HCT116 (cell line): ENCODE measurements around the gene ENOX1. TPM values are rescaled to one million over a fixed set of nuclear protein-coding genes. Genes with fewer than 3 reads are reported as not detected.

Experiments used
- ATAC-seq: fragments of 200-7000 bp; cut with Tn5 transposase; 2 replicates; pipeline ENCODE4 v1.9.1; 2020; ENCODE audit warnings: mild to moderate bottlenecking, moderate library complexity
- BruUV-seq: library from RNA; stranded (reverse); fragments of 400-500 nt; replicated peaks from 2 replicates; lab custom pipeline; 2021; lab: Mats Ljungman, UMichigan
- CTCF ChIA-PET: fragments of 300-600 bp; sonication (Branson Sonifier 250); formaldehyde crosslinking; loops from one replicate; lab custom pipeline; 2021; ENCODE audit warnings: antibody characterized with exemption; lab: Charles Lee
- POLR2A ChIA-PET: fragments of 300-600, 350-600 bp; sonication (Branson Sonifier 250); formaldehyde crosslinking; loops from one replicate; lab custom pipeline; 2021; ENCODE audit warnings: antibody characterized with exemption; lab: Charles Lee
- RAD21 ChIA-PET, 2 experiments: fragments of 300-600 bp; sonication (Branson Sonifier 250); formaldehyde crosslinking; loops; one replicate each; lab custom pipeline; 2023; ENCODE audit warnings: low total read pairs in 2 of 2; ENCODE audit not compliant: uncharacterized antibody in 2 of 2, unreplicated experiment in 2 of 2, low non-redundant PET in 1 of 2; lab: Charles Lee
- DNase-seq: peaks from one replicate; pipeline ENCODE4 v3.0.0-alpha.2; 2010; ENCODE audit warnings: low read depth, low spot score
- H2AFZ ChIP-seq: fragments of 200-600 bp; shearing (Covaris generic), sonication (generic); 2 replicates; pipeline ENCODE4 v1.6.1; 2017; ENCODE audit warnings: low read depth, mixed run types, mixed read lengths, antibody characterized with exemption, low read length; ENCODE audit not compliant: poor library complexity, severe bottlenecking
- H3K27ac ChIP-seq: 2 replicates; pipeline ENCODE4 v1.5.1; 2012; ENCODE audit warnings: low read depth, low read length
- H3K27me3 ChIP-seq: fragments of 200-600 bp; sonication (generic); 2 replicates; pipeline ENCODE4 v1.6.1; 2016; ENCODE audit warnings: mixed run types, low read length, mixed read lengths; ENCODE audit not compliant: insufficient read depth
- H3K36me3 ChIP-seq, 2 experiments: fragments of 200-500 bp in 1 of 2; fragments of 200-600 bp in 1 of 2; sonication (Bioruptor generic) in 1 of 2; sonication (generic) in 1 of 2; 2 replicates each; pipeline versions ENCODE4 v1.5.1 to v1.6.1; 2014 to 2016; ENCODE audit warnings: low read length in 2 of 2, inconsistent platforms in 1 of 2, mixed read lengths in 1 of 2, mixed run types in 1 of 2; ENCODE audit not compliant: insufficient read depth in 2 of 2, control insufficient read depth in 1 of 2
- H3K4me1 ChIP-seq, 2 experiments: fragments of 200-600 bp in 1 of 2; sonication (generic) in 1 of 2; 2 replicates each; pipeline versions ENCODE4 v1.5.1 to v1.6.1; 2012 to 2017; ENCODE audit warnings: low read length in 2 of 2, inconsistent platforms in 1 of 2, mild to moderate bottlenecking in 1 of 2, mixed read lengths in 1 of 2, mixed run types in 1 of 2, moderate library complexity in 1 of 2; ENCODE audit not compliant: insufficient read depth in 2 of 2, control insufficient read depth in 1 of 2
- H3K4me2 ChIP-seq: fragments of 200-600 bp; sonication (generic); 2 replicates; pipeline ENCODE4 v1.6.1; 2017; ENCODE audit warnings: mixed run types, low read length, mixed read lengths
- H3K4me3 ChIP-seq, 2 experiments: fragments of 200-600 bp in 1 of 2; sonication (generic) in 1 of 2; replicated peaks in 1 of 2; 2 replicates each; pipeline ENCODE4 v1.5.1; 2011 to 2016; ENCODE audit warnings: low read length in 2 of 2, control low read depth in 1 of 2, low read depth in 1 of 2, mild to moderate bottlenecking in 1 of 2, mixed read lengths in 1 of 2, mixed run types in 1 of 2
- H3K79me2 ChIP-seq: fragments of 200-600 bp; sonication (generic); 2 replicates; pipeline ENCODE4 v1.6.1; 2017; ENCODE audit warnings: mild to moderate bottlenecking, mixed run types, low read length, moderate library complexity, mixed read lengths; ENCODE audit not compliant: insufficient read depth
- H3K9ac ChIP-seq: fragments of 200-600 bp; sonication (generic); 2 replicates; pipeline ENCODE4 v1.6.1; 2016; ENCODE audit warnings: low read length, mixed read lengths
- H3K9me2 ChIP-seq: fragments of 200-600 bp; sonication (generic), shearing (Covaris generic); 2 replicates; pipeline ENCODE4 v1.6.1; 2017; ENCODE audit warnings: mixed run types, mild to moderate bottlenecking, moderate library complexity; ENCODE audit not compliant: insufficient read depth
- H3K9me3 ChIP-seq, 2 experiments: fragments of 200-500 bp in 1 of 2; fragments of 200-600 bp in 1 of 2; sonication (Bioruptor generic) in 1 of 2; sonication (generic) in 1 of 2; 2 replicates each; pipeline ENCODE4 v1.6.1; 2014 to 2017; ENCODE audit warnings: low read length in 2 of 2, mixed read lengths in 2 of 2, inconsistent platforms in 1 of 2, low read depth in 1 of 2, mild to moderate bottlenecking in 1 of 2, mixed run types in 1 of 2, moderate library complexity in 1 of 2; ENCODE audit not compliant: control insufficient read depth in 1 of 2, insufficient read depth in 1 of 2
- H4K20me1 ChIP-seq: fragments of 200-600 bp; sonication (generic), shearing (Covaris generic); 2 replicates; pipeline ENCODE4 v1.6.1; 2017; ENCODE audit warnings: mixed run types, mild to moderate bottlenecking, moderate library complexity; ENCODE audit not compliant: insufficient read depth
- RAD21 ChIP-seq: IDR thresholded peaks from 2 replicates; pipeline ENCODE4 v1.6.1; 2012; ENCODE audit warnings: low read depth, mild to moderate bottlenecking
- SRF ChIP-seq: IDR thresholded peaks from 2 replicates; pipeline ENCODE4 v1.6.1; 2012; ENCODE audit warnings: low read depth
- ZFX ChIP-seq: fragments of 450-650 bp; IDR thresholded peaks from 2 replicates; pipeline ENCODE4 v1.6.1; 2017
- ZNF274 ChIP-seq: fragments of 200-500 bp; sonication (Bioruptor generic); IDR thresholded peaks from 2 replicates; pipeline ENCODE4 v1.6.1; 2014; ENCODE audit warnings: mild to moderate bottlenecking, low read depth, low read length, inconsistent platforms
- intact Hi-C: fragments of 100-400 bp; cut with micrococcal nuclease; formaldehyde crosslinking; loops from 2 replicates; pipeline ENCODE4 v1.10.0; 2022
- total RNA-seq: library from RNA; stranded (reverse); gene quantifications from one replicate; pipeline ENCODE4 v1.2.1, GENCODE V29; 2021; ENCODE audit not compliant: unreplicated experiment
- TF ChIP-seq, protein P1 (sequence below): IDR thresholded peaks from 2 replicates; pipeline ENCODE4 v1.6.1; 2012; ENCODE audit warnings: low read depth
- TF ChIP-seq, protein P2 (sequence below): IDR thresholded peaks from 2 replicates; pipeline ENCODE4 v1.6.1; 2012
- TF ChIP-seq, protein P3 (sequence below): IDR thresholded peaks from 2 replicates; pipeline ENCODE4 v1.6.1; 2011; ENCODE audit warnings: mild to moderate bottlenecking, low read length, moderate library complexity; ENCODE audit not compliant: insufficient replicate concordance; ENCODE audit errors: extremely low read depth

ENOX1 gene
- total RNA-seq, 1 experiment from 2014 or later, result 4.5 TPM

- intact Hi-C loops, result no loop called here
- H4K20me1 ChIP-seq, result no peaks in the 10 kb centered on the region
Observed at GRCh38 chr13:43675577-43675976, 111.2 kb downstream of the ENOX1 start.

More at GRCh38 chr13:43675577-43675976, 111.2 kb downstream of the ENOX1 start:
- TF ChIP-seq, protein P1, sequence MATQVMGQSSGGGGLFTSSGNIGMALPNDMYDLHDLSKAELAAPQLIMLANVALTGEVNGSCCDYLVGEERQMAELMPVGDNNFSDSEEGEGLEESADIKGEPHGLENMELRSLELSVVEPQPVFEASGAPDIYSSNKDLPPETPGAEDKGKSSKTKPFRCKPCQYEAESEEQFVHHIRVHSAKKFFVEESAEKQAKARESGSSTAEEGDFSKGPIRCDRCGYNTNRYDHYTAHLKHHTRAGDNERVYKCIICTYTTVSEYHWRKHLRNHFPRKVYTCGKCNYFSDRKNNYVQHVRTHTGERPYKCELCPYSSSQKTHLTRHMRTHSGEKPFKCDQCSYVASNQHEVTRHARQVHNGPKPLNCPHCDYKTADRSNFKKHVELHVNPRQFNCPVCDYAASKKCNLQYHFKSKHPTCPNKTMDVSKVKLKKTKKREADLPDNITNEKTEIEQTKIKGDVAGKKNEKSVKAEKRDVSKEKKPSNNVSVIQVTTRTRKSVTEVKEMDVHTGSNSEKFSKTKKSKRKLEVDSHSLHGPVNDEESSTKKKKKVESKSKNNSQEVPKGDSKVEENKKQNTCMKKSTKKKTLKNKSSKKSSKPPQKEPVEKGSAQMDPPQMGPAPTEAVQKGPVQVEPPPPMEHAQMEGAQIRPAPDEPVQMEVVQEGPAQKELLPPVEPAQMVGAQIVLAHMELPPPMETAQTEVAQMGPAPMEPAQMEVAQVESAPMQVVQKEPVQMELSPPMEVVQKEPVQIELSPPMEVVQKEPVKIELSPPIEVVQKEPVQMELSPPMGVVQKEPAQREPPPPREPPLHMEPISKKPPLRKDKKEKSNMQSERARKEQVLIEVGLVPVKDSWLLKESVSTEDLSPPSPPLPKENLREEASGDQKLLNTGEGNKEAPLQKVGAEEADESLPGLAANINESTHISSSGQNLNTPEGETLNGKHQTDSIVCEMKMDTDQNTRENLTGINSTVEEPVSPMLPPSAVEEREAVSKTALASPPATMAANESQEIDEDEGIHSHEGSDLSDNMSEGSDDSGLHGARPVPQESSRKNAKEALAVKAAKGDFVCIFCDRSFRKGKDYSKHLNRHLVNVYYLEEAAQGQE, result no peak
- TF ChIP-seq SRF, result no peak
- no peak for TF ChIP-seq ZFX
- TF ChIP-seq, protein P2, sequence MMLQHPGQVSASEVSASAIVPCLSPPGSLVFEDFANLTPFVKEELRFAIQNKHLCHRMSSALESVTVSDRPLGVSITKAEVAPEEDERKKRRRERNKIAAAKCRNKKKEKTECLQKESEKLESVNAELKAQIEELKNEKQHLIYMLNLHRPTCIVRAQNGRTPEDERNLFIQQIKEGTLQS, result no peak
- no peak for TF ChIP-seq ZNF274
- TF ChIP-seq RAD21, result no peak
- TF ChIP-seq, protein P3, sequence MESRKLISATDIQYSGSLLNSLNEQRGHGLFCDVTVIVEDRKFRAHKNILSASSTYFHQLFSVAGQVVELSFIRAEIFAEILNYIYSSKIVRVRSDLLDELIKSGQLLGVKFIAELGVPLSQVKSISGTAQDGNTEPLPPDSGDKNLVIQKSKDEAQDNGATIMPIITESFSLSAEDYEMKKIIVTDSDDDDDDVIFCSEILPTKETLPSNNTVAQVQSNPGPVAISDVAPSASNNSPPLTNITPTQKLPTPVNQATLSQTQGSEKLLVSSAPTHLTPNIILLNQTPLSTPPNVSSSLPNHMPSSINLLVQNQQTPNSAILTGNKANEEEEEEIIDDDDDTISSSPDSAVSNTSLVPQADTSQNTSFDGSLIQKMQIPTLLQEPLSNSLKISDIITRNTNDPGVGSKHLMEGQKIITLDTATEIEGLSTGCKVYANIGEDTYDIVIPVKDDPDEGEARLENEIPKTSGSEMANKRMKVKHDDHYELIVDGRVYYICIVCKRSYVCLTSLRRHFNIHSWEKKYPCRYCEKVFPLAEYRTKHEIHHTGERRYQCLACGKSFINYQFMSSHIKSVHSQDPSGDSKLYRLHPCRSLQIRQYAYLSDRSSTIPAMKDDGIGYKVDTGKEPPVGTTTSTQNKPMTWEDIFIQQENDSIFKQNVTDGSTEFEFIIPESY, result no peak
- ATAC-seq (no peak), DNase-seq (no peak)
- Histone ChIP-seq H3K36me3 (no peaks in the 10 kb centered on the region), H3K27me3 (no peaks in the 10 kb centered on the region), H3K4me1 (no peaks in the 10 kb centered on the region), H3K9me2 (no peaks in the 10 kb centered on the region), H3K4me2 (no peak overlapping the region), H3K9ac (no peak overlapping the region), H3K4me3 (no peak overlapping the region), H2AFZ (no peak overlapping the region), H3K27ac (no peak overlapping the region), H3K79me2 (no peaks in the 10 kb centered on the region), H3K9me3 (no peaks in the 10 kb centered on the region)
- ChIA-PET POLR2A (no interaction called here), RAD21 (no interaction called here), CTCF (no interaction called here)
- BruUV-seq, result no TSS peak
